Measurements from ENCODE around the gene DAPK1.

Gene DAPK1

GRCh38 chr9:87655731-87656130, 158.1 kb downstream of the DAPK1 start:
- H3K36me3 ChIP-seq (ENCODE audit: control insufficient read depth, low read length), result no peaks in the 10 kb centered on the region

GRCh38 chr9:87656485-87656884, 158.8 kb downstream of the DAPK1 start:
- Histone ChIP-seq H3F3A (ENCODE audit: control insufficient read depth, insufficient read depth) (no peaks in the 10 kb centered on the region), H3K9me2 (replicated peaks; ENCODE audit: control insufficient read depth, low read length) (no peaks in the 10 kb centered on the region), H3K27ac (ENCODE audit: low read depth, low read length) (no peak overlapping the region), H4K20me1 (ENCODE audit: control insufficient read depth, insufficient read depth, low read depth, low read length) (no peaks in the 10 kb centered on the region), H3K36me3 (ENCODE audit: control insufficient read depth, low read length) (no peaks in the 10 kb centered on the region), H3K4me3 (ENCODE audit: low read length) (no peak overlapping the region), H3K4me1 (ENCODE audit: control insufficient read depth, low read length) (no peaks in the 10 kb centered on the region), H3K27me3 (ENCODE audit: control insufficient read depth, low read length) (no peaks in the 10 kb centered on the region), H3K4me2 (ENCODE audit: low read length) (no peak overlapping the region), H3K9me3 (ENCODE audit: control insufficient read depth, insufficient read depth, low read length) (no peaks in the 10 kb centered on the region), H3K79me2 (ENCODE audit: control insufficient read depth, low read length) (no peaks in the 10 kb centered on the region)
- TF ChIP-seq EZH2phosphoT487 (IDR thresholded peaks at IDR 0.05; ENCODE audit: borderline replicate concordance, low read length), result no peak
- TF ChIP-seq CTCF (IDR thresholded peaks at IDR 0.05; ENCODE audit: low read depth, low read length, poor library complexity, severe bottlenecking), result no peak

More at GRCh38 chr9:87655731-87656130, 158.1 kb downstream of the DAPK1 start:
- Histone ChIP-seq H3K9me2 (replicated peaks; ENCODE audit: control insufficient read depth, low read length) (no peaks in the 10 kb centered on the region), H4K20me1 (ENCODE audit: control insufficient read depth, insufficient read depth, low read depth, low read length) (no peaks in the 10 kb centered on the region), H3K4me3 (ENCODE audit: low read length) (no peak overlapping the region), H3K27me3 (ENCODE audit: control insufficient read depth, low read length) (no peaks in the 10 kb centered on the region), H3K9me3 (ENCODE audit: control insufficient read depth, insufficient read depth, low read length) (no peaks in the 10 kb centered on the region), H3K4me2 (ENCODE audit: low read length) (no peak overlapping the region), H3K27ac (ENCODE audit: low read depth, low read length) (no peak overlapping the region), H3F3A (ENCODE audit: control insufficient read depth, insufficient read depth) (no peaks in the 10 kb centered on the region), H3K79me2 (ENCODE audit: control insufficient read depth, low read length) (no peaks in the 10 kb centered on the region), H3K4me1 (ENCODE audit: control insufficient read depth, low read length) (no peaks in the 10 kb centered on the region)
- TF ChIP-seq EZH2phosphoT487 (IDR thresholded peaks at IDR 0.05; ENCODE audit: borderline replicate concordance, low read length) (no peak), CTCF (IDR thresholded peaks at IDR 0.05; ENCODE audit: low read depth, low read length, poor library complexity, severe bottlenecking) (no peak)

GRCh38 chr9:87657190-87657589, 159.5 kb downstream of the DAPK1 start:
- no peaks in the 10 kb centered on the region for H3K36me3 ChIP-seq (ENCODE audit: control insufficient read depth, low read length)
- no peak for TF ChIP-seq CTCF (IDR thresholded peaks at IDR 0.05; ENCODE audit: low read depth, low read length, poor library complexity, severe bottlenecking)
- no peak for TF ChIP-seq EZH2phosphoT487 (IDR thresholded peaks at IDR 0.05; ENCODE audit: borderline replicate concordance, low read length)
- H4K20me1 ChIP-seq (ENCODE audit: control insufficient read depth, insufficient read depth, low read depth, low read length), result no peaks in the 10 kb centered on the region
- H3K9me2 ChIP-seq (replicated peaks; ENCODE audit: control insufficient read depth, low read length), result no peaks in the 10 kb centered on the region
- H3K4me1 ChIP-seq (ENCODE audit: control insufficient read depth, low read length), result no peaks in the 10 kb centered on the region
- H3K27ac ChIP-seq (ENCODE audit: low read depth, low read length), result no peak overlapping the region
- no peaks in the 10 kb centered on the region for H3K79me2 ChIP-seq (ENCODE audit: control insufficient read depth, low read length)
- H3F3A ChIP-seq (ENCODE audit: control insufficient read depth, insufficient read depth), result no peaks in the 10 kb centered on the region
- no peaks in the 10 kb centered on the region for H3K27me3 ChIP-seq (ENCODE audit: control insufficient read depth, low read length)
- no peaks in the 10 kb centered on the region for H3K9me3 ChIP-seq (ENCODE audit: control insufficient read depth, insufficient read depth, low read length)
- H3K4me3 ChIP-seq (ENCODE audit: low read length), result no peak overlapping the region
- H3K4me2 ChIP-seq (ENCODE audit: low read length), result no peak overlapping the region

GRCh38 chr9:87657893-87658292, 160.2 kb downstream of the DAPK1 start:
- Histone ChIP-seq H3K36me3 (ENCODE audit: control insufficient read depth, low read length) (no peaks in the 10 kb centered on the region), H3K4me3 (ENCODE audit: low read length) (no peak overlapping the region), H3K27me3 (ENCODE audit: control insufficient read depth, low read length) (no peaks in the 10 kb centered on the region), H3K9me2 (replicated peaks; ENCODE audit: control insufficient read depth, low read length) (no peaks in the 10 kb centered on the region), H3F3A (ENCODE audit: control insufficient read depth, insufficient read depth) (no peaks in the 10 kb centered on the region), H3K27ac (ENCODE audit: low read depth, low read length) (no peak overlapping the region), H3K79me2 (ENCODE audit: control insufficient read depth, low read length) (no peaks in the 10 kb centered on the region), H3K4me2 (ENCODE audit: low read length) (no peak overlapping the region), H3K9me3 (ENCODE audit: control insufficient read depth, insufficient read depth, low read length) (no peaks in the 10 kb centered on the region), H4K20me1 (ENCODE audit: control insufficient read depth, insufficient read depth, low read depth, low read length) (no peaks in the 10 kb centered on the region), H3K4me1 (ENCODE audit: control insufficient read depth, low read length) (no peaks in the 10 kb centered on the region)
- no peak for TF ChIP-seq EZH2phosphoT487 (IDR thresholded peaks at IDR 0.05; ENCODE audit: borderline replicate concordance, low read length)
- no peak for TF ChIP-seq CTCF (IDR thresholded peaks at IDR 0.05; ENCODE audit: low read depth, low read length, poor library complexity, severe bottlenecking)
